Tibial nerve (tissue), 4 donors: ENCODE data around the gene STK17A. TPM values are rescaled to one million over a fixed set of nuclear protein-coding genes. Genes with fewer than 3 reads are reported as not detected.

Experiments used
- DNase-seq, 2 donors: peaks; one replicate each; pipeline ENCODE4 v3.0.0-alpha.2; 2019; ENCODE audit warnings: low spot score in 2 of 2
- H3K27ac ChIP-seq, 4 donors: fragments of 200-600 bp; sonication (generic) in 3 of 4; one replicate each; pipeline ENCODE4 v1.5.1; 2017 to 2019; ENCODE audit warnings: mild to moderate bottlenecking in 1 of 4
- H3K27me3 ChIP-seq, 2 donors: fragments of 200-600 bp; sonication (generic) in 1 of 2; one replicate each; pipeline versions ENCODE4 v1.5.1 to v1.6.0; 2017 to 2019
- H3K36me3 ChIP-seq, 3 donors: fragments of 200-600 bp; sonication (generic); one replicate each; pipeline ENCODE4 v1.5.1; 2018 to 2019
- H3K4me1 ChIP-seq, 4 donors: fragments of 200-600 bp; sonication (generic) in 3 of 4; one replicate each; pipeline ENCODE4 v1.5.1; 2017 to 2019
- H3K4me3 ChIP-seq, 4 donors: fragments of 200-600 bp; sonication (generic) in 3 of 4; one replicate each; pipeline ENCODE4 v1.5.1; 2017 to 2019; ENCODE audit warnings: mild to moderate bottlenecking in 1 of 4, moderate library complexity in 1 of 4
- H3K9me3 ChIP-seq, 4 donors: fragments of 200-600 bp; sonication (generic) in 3 of 4; one replicate each; pipeline ENCODE4 v1.5.1; 2017 to 2019
- EP300 ChIP-seq, 2 donors: sonication (generic); formaldehyde crosslinking; IDR thresholded peaks; one replicate each; pipeline ENCODE4 v1.6.1; 2017; ENCODE audit warnings: antibody characterized with exemption in 2 of 2, mild to moderate bottlenecking in 1 of 2
- POLR2A ChIP-seq, 2 donors: fragments of 450-650 bp; IDR thresholded peaks; one replicate each; pipeline ENCODE4 v1.6.1; 2017; ENCODE audit warnings: antibody characterized with exemption in 2 of 2, mild to moderate bottlenecking in 2 of 2, moderate library complexity in 2 of 2
- WGBS, 2 donors: methylation state at CpG; one replicate each; pipeline ENCODE4 v1.1.5; 2018; 5-methylcytosine and 5-hydroxymethylcytosine counted together
- total RNA-seq, 4 donors: library from RNA; depleted of rRNA; stranded (reverse); fragments of >200 nt; gene quantifications; one replicate each; pipeline ENCODE4 v1.1.0, GENCODE V29; 2016
- TF ChIP-seq, protein P1 (sequence below), 5 experiments: fragments of 200-600 bp in 3 of 5; fragments of 450-650 bp in 2 of 5; sonication (generic) in 3 of 5; IDR thresholded peaks; one replicate each; pipeline ENCODE4 v1.5.1; 2016 to 2019; ENCODE audit warnings: antibody characterized with exemption in 5 of 5, mild to moderate bottlenecking in 3 of 5, moderate library complexity in 2 of 5

Gene STK17A
- total RNA-seq, 4 donors from 2014 or later, result 9.0 to 23.6 (median 13.5) TPM

DNA sequence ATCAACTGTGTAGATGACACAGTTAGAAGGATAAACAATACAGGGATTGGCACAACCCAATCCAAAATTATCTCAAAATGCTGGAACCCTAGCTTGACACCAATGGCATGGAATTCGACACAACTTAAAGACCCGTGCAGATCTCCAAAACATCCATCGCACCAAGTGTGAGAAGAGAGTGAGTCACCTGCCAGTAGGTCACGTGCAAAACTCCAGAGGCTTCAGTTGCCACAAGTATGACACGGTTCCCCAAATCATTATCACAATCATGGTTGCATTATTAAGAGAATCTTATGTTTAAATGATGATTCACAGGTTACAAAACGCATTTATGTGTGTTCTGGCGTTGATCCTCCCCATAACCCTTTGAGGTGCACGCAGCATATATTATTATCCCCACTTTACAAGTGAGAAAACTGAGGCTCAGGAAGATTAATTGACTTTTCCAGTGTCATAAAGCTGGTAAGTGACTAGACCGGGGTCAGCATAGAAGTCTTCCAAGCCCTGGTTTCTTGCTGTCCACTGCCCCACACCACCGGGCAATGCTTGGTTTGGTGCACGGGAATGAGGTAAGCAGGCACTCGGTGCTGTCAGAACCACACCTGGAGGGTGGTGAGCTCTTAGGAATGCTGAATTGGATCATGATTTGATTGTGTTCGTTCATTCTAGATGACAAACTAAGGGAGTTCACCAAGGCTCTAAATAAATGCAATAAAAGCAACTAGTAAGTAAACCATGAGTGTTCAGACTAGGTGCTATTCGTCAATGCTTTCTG is 23.6 kb upstream of the STK17A start:
- Histone ChIP-seq H3K27me3 (no peaks in the 10 kb centered on the region), H3K27ac (no peak overlapping the region), H3K4me1 (no peaks in the 10 kb centered on the region), H3K9me3 (no peaks in the 10 kb centered on the region), H3K36me3 (no peaks in the 10 kb centered on the region), H3K4me3 (no peak overlapping the region)
- TF ChIP-seq, protein P1, sequence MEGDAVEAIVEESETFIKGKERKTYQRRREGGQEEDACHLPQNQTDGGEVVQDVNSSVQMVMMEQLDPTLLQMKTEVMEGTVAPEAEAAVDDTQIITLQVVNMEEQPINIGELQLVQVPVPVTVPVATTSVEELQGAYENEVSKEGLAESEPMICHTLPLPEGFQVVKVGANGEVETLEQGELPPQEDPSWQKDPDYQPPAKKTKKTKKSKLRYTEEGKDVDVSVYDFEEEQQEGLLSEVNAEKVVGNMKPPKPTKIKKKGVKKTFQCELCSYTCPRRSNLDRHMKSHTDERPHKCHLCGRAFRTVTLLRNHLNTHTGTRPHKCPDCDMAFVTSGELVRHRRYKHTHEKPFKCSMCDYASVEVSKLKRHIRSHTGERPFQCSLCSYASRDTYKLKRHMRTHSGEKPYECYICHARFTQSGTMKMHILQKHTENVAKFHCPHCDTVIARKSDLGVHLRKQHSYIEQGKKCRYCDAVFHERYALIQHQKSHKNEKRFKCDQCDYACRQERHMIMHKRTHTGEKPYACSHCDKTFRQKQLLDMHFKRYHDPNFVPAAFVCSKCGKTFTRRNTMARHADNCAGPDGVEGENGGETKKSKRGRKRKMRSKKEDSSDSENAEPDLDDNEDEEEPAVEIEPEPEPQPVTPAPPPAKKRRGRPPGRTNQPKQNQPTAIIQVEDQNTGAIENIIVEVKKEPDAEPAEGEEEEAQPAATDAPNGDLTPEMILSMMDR (IDR thresholded peaks at IDR 0.05), result no peak
- no peak for TF ChIP-seq EP300 (IDR thresholded peaks at IDR 0.05)
- DNase-seq, result no peak
- WGBS, 2 donors, result 91 to 92% methylated on average over 14 of the region's 14 CpGs

DNA sequence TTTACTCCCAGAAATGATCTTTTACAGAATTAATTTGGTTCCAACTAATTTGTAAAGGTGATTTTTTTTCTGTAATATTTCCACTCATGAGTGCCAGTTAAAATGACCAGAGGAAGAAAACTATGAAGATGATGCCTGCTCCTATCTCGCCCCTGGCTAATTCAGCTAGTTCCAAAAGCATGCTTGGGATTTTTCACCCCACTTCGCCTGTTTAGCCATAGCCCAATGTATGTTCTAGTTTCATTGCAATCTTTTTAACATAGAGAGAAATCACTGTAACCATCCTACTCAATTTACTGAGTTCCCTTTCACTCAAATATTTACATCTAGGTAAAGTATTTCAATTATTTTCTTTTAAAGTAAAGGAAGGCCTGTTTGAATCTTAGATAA is 23.0 kb upstream of the STK17A start:
- no peak overlapping the region for H3K27ac ChIP-seq
- WGBS, 2 donors, result 83 to 89% methylated on average over 2 of the region's 2 CpGs
- no peaks in the 10 kb centered on the region for H3K27me3 ChIP-seq
- no peaks in the 10 kb centered on the region for H3K36me3 ChIP-seq
- TF ChIP-seq EP300 (IDR thresholded peaks at IDR 0.05) (no peak), POLR2A (IDR thresholded peaks at IDR 0.05) (no peak)
- TF ChIP-seq, protein P1 (IDR thresholded peaks at IDR 0.05), result no peak
- no peaks in the 10 kb centered on the region for H3K9me3 ChIP-seq
- H3K4me1 ChIP-seq, result no peaks in the 10 kb centered on the region
- H3K4me3 ChIP-seq, result no peak overlapping the region
- no peak for DNase-seq

DNA sequence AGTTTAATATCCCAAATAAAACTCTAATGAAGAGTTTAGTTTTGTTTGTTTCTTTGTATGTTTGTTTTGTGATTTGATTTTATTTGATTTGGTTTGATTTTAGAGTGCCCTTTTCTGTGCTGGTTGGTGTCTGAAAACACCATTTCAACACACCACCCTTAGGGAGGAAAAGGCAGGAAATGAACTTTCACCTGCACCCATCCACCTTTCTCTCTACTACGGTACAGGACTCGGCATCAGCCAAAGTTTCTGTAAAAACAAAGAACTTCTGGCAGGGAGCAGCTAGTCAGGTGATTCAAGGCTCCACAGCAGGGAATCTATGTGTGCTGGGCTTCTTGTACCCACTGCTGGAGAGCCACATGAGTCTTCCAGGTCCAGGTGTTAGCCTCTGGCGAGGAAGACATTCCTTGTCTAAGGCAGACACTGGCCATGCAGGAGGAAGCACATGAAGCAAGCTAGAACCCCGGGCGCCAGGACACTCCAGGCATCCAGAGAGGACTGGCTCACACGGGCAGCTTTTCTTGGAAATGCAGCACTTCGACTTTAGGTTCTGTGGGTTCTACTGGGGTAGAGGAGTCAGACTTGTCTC is 22.1 kb upstream of the STK17A start:
- WGBS, 2 donors, result 79 to 88% methylated on average over 7 of the region's 7 CpGs
- no peak for TF ChIP-seq POLR2A (IDR thresholded peaks at IDR 0.05)
- TF ChIP-seq EP300 (IDR thresholded peaks at IDR 0.05), result no peak
- TF ChIP-seq, protein P1 (IDR thresholded peaks at IDR 0.05), result no peak
- no peak for DNase-seq
- Histone ChIP-seq H3K36me3 (no peaks in the 10 kb centered on the region), H3K4me3 (no peak overlapping the region), H3K9me3 (no peaks in the 10 kb centered on the region), H3K27ac (no peak overlapping the region), H3K4me1 (no peaks in the 10 kb centered on the region), H3K27me3 (no peaks in the 10 kb centered on the region)

DNA sequence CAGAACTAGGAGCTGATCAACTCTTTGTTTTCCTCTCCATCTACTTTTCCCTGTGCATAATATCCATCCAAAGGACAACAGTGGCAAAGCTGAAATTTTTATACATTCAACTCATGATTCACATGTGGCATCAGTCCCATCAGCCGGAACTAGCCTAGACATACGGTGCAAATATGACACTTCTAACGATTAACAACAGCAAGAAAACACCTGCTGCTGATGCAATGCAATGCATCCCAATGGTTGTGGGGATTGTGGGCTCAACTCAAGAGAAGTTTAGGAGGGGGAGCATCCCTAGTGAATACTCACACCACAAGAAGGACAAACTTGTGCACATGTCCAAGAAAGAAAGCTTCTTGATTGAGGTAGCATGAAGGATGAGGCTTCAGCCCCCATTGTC is 20.5 kb upstream of the STK17A start:
- Histone ChIP-seq H3K4me3 (no peak overlapping the region), H3K27me3 (no peaks in the 10 kb centered on the region), H3K9me3 (no peaks in the 10 kb centered on the region), H3K4me1 (no peaks in the 10 kb centered on the region), H3K27ac (no peak overlapping the region), H3K36me3 (no peaks in the 10 kb centered on the region)
- WGBS, 2 donors, result 93 to 94% methylated on average over 3 of the region's 3 CpGs
- no peak for DNase-seq
- TF ChIP-seq POLR2A (IDR thresholded peaks at IDR 0.05), result no peak
- no peak for TF ChIP-seq EP300 (IDR thresholded peaks at IDR 0.05)
- TF ChIP-seq, protein P1 (IDR thresholded peaks at IDR 0.05), result no peak

DNA sequence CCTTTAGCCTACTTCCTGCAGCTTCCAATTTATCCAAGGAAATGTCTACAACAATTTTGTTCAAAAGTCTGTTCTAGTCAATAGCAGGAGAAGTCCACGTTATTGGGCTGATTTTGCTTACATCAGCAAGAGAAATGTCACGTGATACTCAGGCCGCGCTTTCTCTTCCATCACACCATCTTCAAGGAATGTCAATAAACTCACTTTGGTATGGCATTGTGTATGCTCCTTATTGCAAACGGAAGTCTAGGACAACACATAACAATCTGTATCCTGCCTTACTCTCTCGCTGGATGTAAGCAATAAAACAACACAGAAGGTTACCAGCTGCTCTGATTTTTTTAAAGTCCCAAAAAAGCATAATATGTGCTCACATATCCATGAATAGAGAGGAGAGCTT is 17.1 kb upstream of the STK17A start:
- no peak overlapping the region for H3K27ac ChIP-seq
- TF ChIP-seq POLR2A (IDR thresholded peaks at IDR 0.05) (no peak), EP300 (IDR thresholded peaks at IDR 0.05) (no peak)
- TF ChIP-seq, protein P1 (IDR thresholded peaks at IDR 0.05), result no peak

More for the DNA sequence above, 17.1 kb upstream of the STK17A start:
- DNase-seq, result no peak
- Histone ChIP-seq H3K27me3 (no peaks in the 10 kb centered on the region), H3K4me1 (no peaks in the 10 kb centered on the region), H3K4me3 (no peak overlapping the region), H3K36me3 (no peaks in the 10 kb centered on the region), H3K9me3 (no peaks in the 10 kb centered on the region)
- WGBS, 2 donors, result 51 to 53% methylated on average over 6 of the region's 6 CpGs
